Heart left ventricle (tissue), 16 donors: ENCODE results near the gene RIC3. TPM values are rescaled to one million over a fixed set of nuclear protein-coding genes. Genes with fewer than 3 reads are reported as not detected.

Experiments used
- ATAC-seq, 4 donors: fragments of 200-7000 bp; cut with Tn5 transposase; one replicate each; pipeline ENCODE4 v1.9.1; 2020 to 2022; ENCODE audit warnings: moderate library complexity in 4 of 4, mild to moderate bottlenecking in 3 of 4, moderate number of reproducible peaks in 1 of 4
- DNase-seq, 5 donors: peaks; one replicate each; pipeline ENCODE4 v3.0.0-alpha.2; 2020
- H3K27ac ChIP-seq, 12 donors: fragments of 200-600 bp; sonication (generic) in 4 of 12; one replicate each; pipeline versions ENCODE4 v1.5.0 to v1.8.0; 2016 to 2022; ENCODE audit warnings: mild to moderate bottlenecking in 2 of 12
- H3K27me3 ChIP-seq, 9 donors: fragments of 200-600 bp; sonication (generic) in 2 of 9; one replicate each; pipeline versions ENCODE4 v1.5.1 to v1.8.0; 2016 to 2022; ENCODE audit warnings: mild to moderate bottlenecking in 3 of 9
- H3K36me3 ChIP-seq, 9 donors: fragments of 200-600 bp; sonication (generic) in 2 of 9; one replicate each; pipeline versions ENCODE4 v1.5.0 to v1.8.0; 2018 to 2022; ENCODE audit warnings: mild to moderate bottlenecking in 2 of 9
- H3K4me1 ChIP-seq, 12 donors: fragments of 200-600 bp; sonication (generic) in 4 of 12; one replicate each; pipeline versions ENCODE4 v1.5.0 to v1.8.0; 2016 to 2022; ENCODE audit warnings: mild to moderate bottlenecking in 3 of 12
- H3K4me3 ChIP-seq, 12 donors: fragments of 200-600 bp; sonication (generic) in 4 of 12; one replicate each; pipeline versions ENCODE4 v1.5.0 to v1.8.0; 2017 to 2022; ENCODE audit warnings: mild to moderate bottlenecking in 9 of 12, moderate library complexity in 4 of 12
- H3K9me3 ChIP-seq, 12 donors: fragments of 200-600 bp; sonication (generic) in 4 of 12; one replicate each; pipeline versions ENCODE4 v1.5.0 to v1.8.0; 2016 to 2022; ENCODE audit warnings: mild to moderate bottlenecking in 1 of 12
- CTCF ChIP-seq, 12 donors: fragments of 200-600 bp; sonication (generic) in 4 of 12; IDR thresholded peaks; one replicate each; pipeline versions ENCODE4 v1.5.0 to v1.8.0; 2018 to 2022; ENCODE audit warnings: antibody characterized with exemption in 12 of 12, mild to moderate bottlenecking in 5 of 12
- POLR2A ChIP-seq, 2 donors: fragments of 450-650 bp; IDR thresholded peaks; one replicate each; pipeline ENCODE4 v1.6.1; 2017; ENCODE audit warnings: antibody characterized with exemption in 2 of 2, mild to moderate bottlenecking in 2 of 2, moderate library complexity in 2 of 2
- WGBS, 4 donors: extraction: QIAGEN DNeasy Blood & Tissue Kit in 2 of 4; methylation state at CpG; one replicate each; pipeline versions ENCODE4 v1.1.5 to v1.1.7; 2013 to 2018; 5-methylcytosine and 5-hydroxymethylcytosine counted together
- intact Hi-C, 10 donors: fragments of 100-400 bp; cut with DNase I; formaldehyde crosslinking; loops; one replicate each; pipeline versions ENCODE4 v1.11.1 to v1.14.2; 2022
- polyA plus RNA-seq, 2 donors: library from polyadenylated mRNA; stranded (reverse); fragments of 200-250 nt; gene quantifications; one replicate each; pipeline ENCODE4 v1.2.3, GENCODE V29; 2013
- total RNA-seq, 9 donors: library from RNA; depleted of rRNA in 2 of 9; stranded (reverse); fragments of >200 nt in 2 of 9; fragmentation: NEBNext Ultra II Directional in 3 of 9; extraction: Animal tissue kit (Norgen Biotek cat#: 25700) in 3 of 9; gene quantifications; one replicate each; pipeline versions ENCODE4 v1.1.0 to v1.2.4, GENCODE V29; 2016 to 2023
- donor health status: ischemic (EF 13 %, LVEDD 7.1; RV severe dilation, severe dysfunction).
- donor health status: healthy with polysubstance abuse.
- donor health status: DM: no; HTN: yes; CAD: no.
- donor health status: DM: no; HTN: no; CAD: no.
- donor health status: ischemic (EF 25% LVEDD 6.9; RV normal size, moderate dysfunction).
- donor health status: ischemic (EF 25% LVEDD 5.7; RV mildly dilated, moderate dysfunction).
- donor health status: healthy.
- donor health status: DM: yes; HTN: yes; CAD: no.
- donor health status: ischemic (EF 35%, LVEDD 5.7; RV mildly dilated, moderate dysfunction).
- donor health status: nonischemic (EF 11% LVEDD 7.7; RV severe dilation, severe dysfunction).
- donor health status: DM: yes; HTN: yes; CAD: no.
- donor health status: PGD.
- donor health status: ischemic (EF 29% LVEDD 5.4; RV normal size, mild dysfunction).
- donor health status: nonischemic (EF 23%, LVEDD 6.1; RV moderate dilation, normal function).

Gene RIC3
- total and polyA plus RNA-seq, 11 donors, result 3.1 to 16.3 (median 10.0) TPM

- intact Hi-C loops, result no loop called here
- peaks cover 0 to 19% (median 4%) of the 10 kb centered on the region in 12 donors for H3K4me1 ChIP-seq
- TF ChIP-seq POLR2A (IDR thresholded peaks at IDR 0.05) (no peak), CTCF (IDR thresholded peaks at IDR 0.05) (no peak)
- H3K36me3 ChIP-seq, result peaks cover 0 to 88% (median 47%) of the 10 kb centered on the region in 9 donors
- DNase-seq, result peak in 1 of 5 donors; percentile 3
- no peak overlapping the region for H3K4me3 ChIP-seq
- 93 to 99% (median 96%) methylated on average over 8 to 11 of the region's 11 CpGs for WGBS, 4 donors
- no peaks in the 10 kb centered on the region for H3K9me3 ChIP-seq
- H3K27me3 ChIP-seq, result no peaks in the 10 kb centered on the region
- no peak overlapping the region for H3K27ac ChIP-seq
- no peak for ATAC-seq
These were observed 67.4 kb downstream of the RIC3 start for GRCh38 chr11:8101421-8101820.

GRCh38 chr11:8100605-8101004 is 68.2 kb downstream of the RIC3 start:
- ATAC-seq, result no peak
- peaks cover 0 to 81% (median 55%) of the 10 kb centered on the region in 9 donors for H3K36me3 ChIP-seq
- no peak overlapping the region for H3K27ac ChIP-seq
- 90 to 96% (median 94%) methylated on average over 8 of the region's 8 CpGs for WGBS, 4 donors
- no peaks in the 10 kb centered on the region for H3K27me3 ChIP-seq
- intact Hi-C loops, result no loop called here
- TF ChIP-seq POLR2A (IDR thresholded peaks at IDR 0.05) (no peak), CTCF (IDR thresholded peaks at IDR 0.05) (no peak)
- H3K4me3 ChIP-seq, result no peak overlapping the region
- no peaks in the 10 kb centered on the region for H3K9me3 ChIP-seq
- DNase-seq, result peak in 1 of 5 donors; percentile 2
- peaks cover 0 to 11% (median under 1%) of the 10 kb centered on the region in 12 donors for H3K4me1 ChIP-seq

GRCh38 chr11:8100158-8100557 is 68.7 kb downstream of the RIC3 start:
- DNase-seq, result no peak
- WGBS, 4 donors, result 89 to 93% (median 91%) methylated on average over 14 of the region's 14 CpGs
- intact Hi-C loops, result no loop called here

More at GRCh38 chr11:8100158-8100557, 68.7 kb downstream of the RIC3 start:
- Histone ChIP-seq H3K4me3 (no peak overlapping the region), H3K27ac (no peak overlapping the region), H3K9me3 (no peaks in the 10 kb centered on the region), H3K36me3 (peaks cover 0 to 84% (median 55%) of the 10 kb centered on the region in 9 donors), H3K4me1 (peaks cover 0 to 7% (median 0%) of the 10 kb centered on the region in 12 donors), H3K27me3 (no peaks in the 10 kb centered on the region)
- no peak for TF ChIP-seq POLR2A (IDR thresholded peaks at IDR 0.05)
- TF ChIP-seq CTCF (IDR thresholded peaks at IDR 0.05), result no peak
- ATAC-seq, result no peak
